Calu3 (cell line): ENCODE measurements around the gene CDT1. TPM values are rescaled to one million over a fixed set of nuclear protein-coding genes. Genes with fewer than 3 reads are reported as not detected.
A peak's percentile ranks its signal among the peaks of the same experiment; 100 is the strongest.

Experiments used
- BruUV-seq: library from RNA; stranded (reverse); fragments of 400-500 nt; replicated peaks from 2 replicates; lab custom pipeline; 2021; lab: Mats Ljungman, UMichigan
- CTCF ChIA-PET: fragments of 300-600 bp; sonication (Branson Sonifier 250); formaldehyde crosslinking; loops from one replicate; lab custom pipeline; 2022; ENCODE audit warnings: antibody characterized with exemption; lab: Charles Lee
- DNase-seq: peaks from one replicate; pipeline ENCODE4 v3.0.0; 2022
- H3K27ac Mint-ChIP-seq: one replicate; pipeline ENCODE4 v1.8.0; 2022; ENCODE audit warnings: mixed read lengths; ENCODE audit not compliant: unreplicated experiment
- H3K27me3 Mint-ChIP-seq: one replicate; pipeline ENCODE4 v1.8.0; 2022; ENCODE audit warnings: mixed read lengths; ENCODE audit not compliant: unreplicated experiment
- H3K36me3 Mint-ChIP-seq: one replicate; pipeline ENCODE4 v1.8.0; 2022; ENCODE audit warnings: mild to moderate bottlenecking, moderate library complexity, mixed read lengths; ENCODE audit not compliant: insufficient read depth, unreplicated experiment
- H3K4me1 Mint-ChIP-seq: one replicate; pipeline ENCODE4 v1.8.0; 2022; ENCODE audit warnings: mild to moderate bottlenecking, low read depth, mixed read lengths; ENCODE audit not compliant: unreplicated experiment
- H3K4me3 Mint-ChIP-seq: one replicate; pipeline ENCODE4 v1.8.0; 2022; ENCODE audit warnings: mild to moderate bottlenecking, low read depth, moderate library complexity, mixed read lengths; ENCODE audit not compliant: unreplicated experiment
- H3K9me3 Mint-ChIP-seq: one replicate; pipeline ENCODE4 v1.8.0; 2022; ENCODE audit warnings: low read depth, mixed read lengths; ENCODE audit not compliant: unreplicated experiment
- CTCF ChIP-seq: fragments of 200-600 bp; IDR thresholded peaks from one replicate; pipeline ENCODE4 v1.8.0; 2022; ENCODE audit warnings: antibody characterized with exemption; ENCODE audit not compliant: unreplicated experiment
- intact Hi-C: fragments of 100-400 bp; cut with micrococcal nuclease; formaldehyde crosslinking; loops from one replicate; pipeline ENCODE4 v1.10.0; 2022; ENCODE audit not compliant: unreplicated experiment
- total RNA-seq: library from RNA; stranded (reverse); gene quantifications from 2 replicates; pipeline ENCODE4 v1.2.3, GENCODE V29; 2022

The CDT1 gene
- total RNA-seq, 1 experiment from 2014 or later: 74.8 TPM

GRCh38 chr16:88764913-88765349 lies 38.7 kb upstream of the CDT1 start:
- peak overlapping the region; percentile 11 for H3K4me3 Mint-ChIP-seq
- H3K36me3 Mint-ChIP-seq: peaks cover 53% of the 10 kb centered on the region
- H3K9me3 Mint-ChIP-seq: no peaks in the 10 kb centered on the region
- CTCF ChIA-PET: interaction anchor here (1.4 to 2.1 kb wide), 2 partner anchors 9 to 27 kb away, joined by 4 to 7 read pairs; no protein-coding TSS in a partner anchor
- H3K4me1 Mint-ChIP-seq: peaks cover 61% of the 10 kb centered on the region
- BruUV-seq: no TSS peak
- peak; percentile 98 for DNase-seq
- no peak overlapping the region for H3K27ac Mint-ChIP-seq
- TF ChIP-seq CTCF: no peak
- H3K27me3 Mint-ChIP-seq: no peaks in the 10 kb centered on the region
- intact Hi-C loops: no loop called here

DNA sequence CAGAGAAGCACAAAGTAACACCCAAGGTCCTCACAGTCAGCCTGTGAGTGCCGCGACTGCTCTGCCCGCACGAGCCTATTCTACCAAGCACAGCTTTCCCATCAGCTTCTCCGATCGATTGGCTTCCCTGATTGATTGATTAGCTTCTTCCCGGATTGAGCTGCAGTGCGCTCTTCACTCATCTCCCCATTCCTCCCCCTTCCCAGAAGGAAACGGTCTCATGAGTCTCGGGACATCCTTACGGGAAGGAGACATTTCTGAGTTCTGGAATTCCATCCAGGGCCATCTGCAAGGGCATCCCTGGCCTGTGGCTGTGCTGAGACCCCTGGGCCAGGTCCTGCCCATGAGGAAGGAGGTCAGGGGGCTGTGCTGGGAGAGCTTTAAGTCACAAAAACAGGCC lies 36.6 kb upstream of the CDT1 start:
- no peak for TF ChIP-seq CTCF
- H3K27ac Mint-ChIP-seq: no peak overlapping the region
- CTCF ChIA-PET: no interaction called here
- intact Hi-C loops: no loop called here
- H3K4me3 Mint-ChIP-seq: no peak overlapping the region
- no peaks in the 10 kb centered on the region for H3K27me3 Mint-ChIP-seq
- H3K9me3 Mint-ChIP-seq: no peaks in the 10 kb centered on the region
- no TSS peak for BruUV-seq
- peaks cover 64% of the 10 kb centered on the region for H3K36me3 Mint-ChIP-seq
- DNase-seq: no peak
- H3K4me1 Mint-ChIP-seq: peaks cover 65% of the 10 kb centered on the region

GRCh38 chr16:88767546-88768070 lies 36.0 kb upstream of the CDT1 start:
- intact Hi-C loops: no loop called here
- no peak for TF ChIP-seq CTCF
- Mint-ChIP-seq H3K4me1 (peaks cover 65% of the 10 kb centered on the region), H3K27me3 (no peaks in the 10 kb centered on the region), H3K36me3 (peaks cover 64% of the 10 kb centered on the region), H3K27ac (no peak overlapping the region), H3K4me3 (no peak overlapping the region), H3K9me3 (no peaks in the 10 kb centered on the region)
- CTCF ChIA-PET: no interaction called here
- DNase-seq: no peak
- no TSS peak for BruUV-seq

- no peak for TF ChIP-seq CTCF
- Mint-ChIP-seq H3K36me3 (peaks cover 64% of the 10 kb centered on the region), H3K4me3 (no peak overlapping the region), H3K4me1 (peaks cover 68% of the 10 kb centered on the region), H3K27ac (no peak overlapping the region), H3K9me3 (no peaks in the 10 kb centered on the region), H3K27me3 (no peaks in the 10 kb centered on the region)
- CTCF ChIA-PET: no interaction called here
- no TSS peak for BruUV-seq
- intact Hi-C loops: no loop called here
- no peak for DNase-seq
Measured at GRCh38 chr16:88768071-88768783, 35.4 kb upstream of the CDT1 start.
